HepG2 (cell line): ENCODE data around the gene CRB1. TPM values are rescaled to one million over a fixed set of nuclear protein-coding genes. Genes with fewer than 3 reads are reported as not detected.

Source experiments
- ATAC-seq: fragments of 200-7000 bp; cut with Tn5 transposase; 3 replicates; pipeline ENCODE4 v1.9.1; 2020; ENCODE audit warnings: mild to moderate bottlenecking, moderate library complexity
- BruUV-seq: library from RNA; stranded (reverse); fragments of 400-500 nt; replicated peaks from 2 replicates; lab custom pipeline; 2021; lab: Mats Ljungman, UMichigan
- CTCF ChIA-PET: fragments of 300-600 bp; formaldehyde crosslinking; extraction: SDS; loops from one replicate; lab custom pipeline; 2021; ENCODE audit warnings: low total read pairs, inconsistent platforms, low intra/inter-chr PET ratio; lab: Yijun Ruan, JAX
- POLR2A ChIA-PET: fragments of 350-600 bp; sonication (Branson Sonifier 250); formaldehyde crosslinking; loops from one replicate; lab custom pipeline; 2020; ENCODE audit warnings: antibody characterized with exemption, inconsistent platforms; lab: Yijun Ruan, JAX
- DNase-seq: peaks from one replicate; pipeline ENCODE4 v3.0.0-alpha.2; 2015; ENCODE audit warnings: low spot score
- FAIRE-seq: peaks from 3 replicates; lab custom pipeline; 2011; peaks lifted over from hg19 to GRCh38; lab: Jason Lieb, UNC
- H2AFZ ChIP-seq: one replicate; pipeline ENCODE4 v1.6.1; 2011; ENCODE audit warnings: low read length, inconsistent platforms
- H3K27ac ChIP-seq: fragments of 300-600 bp; 3 replicates; pipeline ENCODE4 v1.8.0; 2011; ENCODE audit warnings: mixed run types, mild to moderate bottlenecking, mixed read lengths, low read length, inconsistent platforms; ENCODE audit not compliant: insufficient read depth; ENCODE audit errors: extremely low read length
- H3K27me3 ChIP-seq, 2 experiments: fragments of 200-600 bp in 1 of 2; 2 replicates in 1 of 2; 3 replicates in 1 of 2; pipeline versions ENCODE4 v1.6.0 to v1.8.0; 2011; ENCODE audit warnings: low read length in 2 of 2, mild to moderate bottlenecking in 2 of 2, moderate library complexity in 2 of 2, inconsistent platforms in 1 of 2; ENCODE audit not compliant: insufficient read depth in 2 of 2, control insufficient read depth in 1 of 2
- H3K36me3 ChIP-seq, 2 experiments: fragments of 200-600 bp in 1 of 2; replicated peaks in 1 of 2; 2 replicates in 1 of 2; 3 replicates in 1 of 2; pipeline versions ENCODE4 v1.5.1 to v1.8.0; 2011; ENCODE audit warnings: low read length in 2 of 2, inconsistent platforms in 1 of 2; ENCODE audit not compliant: insufficient read depth in 2 of 2, control insufficient read depth in 1 of 2
- H3K4me1 ChIP-seq: 2 replicates; pipeline ENCODE4 v1.5.1; 2012; ENCODE audit warnings: low read length, inconsistent platforms; ENCODE audit not compliant: insufficient read depth
- H3K4me2 ChIP-seq: 2 replicates; pipeline ENCODE4 v1.6.0; 2011; ENCODE audit warnings: low read depth, low read length, inconsistent platforms
- H3K4me3 ChIP-seq, 3 experiments: fragments of 200-600 bp in 1 of 3; sonication (generic), shearing (Covaris generic) in 1 of 3; replicated peaks in 1 of 3; 2 replicates each; pipeline ENCODE4 v1.5.1; 2011 to 2016; ENCODE audit warnings: low read length in 3 of 3, inconsistent platforms in 2 of 3, low read depth in 2 of 3, mild to moderate bottlenecking in 2 of 3, control low read depth in 1 of 3, mixed read lengths in 1 of 3; ENCODE audit not compliant: insufficient read depth in 1 of 3
- H3K79me2 ChIP-seq: one replicate; pipeline ENCODE4 v1.6.1; 2011; ENCODE audit warnings: low read length, inconsistent platforms; ENCODE audit not compliant: insufficient read depth
- H3K9ac ChIP-seq: 2 replicates; pipeline ENCODE4 v1.6.0; 2011; ENCODE audit warnings: mild to moderate bottlenecking, low read depth, low read length, inconsistent platforms; ENCODE audit not compliant: insufficient read depth
- H3K9me3 ChIP-seq: 2 replicates; pipeline ENCODE4 v1.5.1; 2012; ENCODE audit warnings: mild to moderate bottlenecking, low read length
- H4K20me1 ChIP-seq: 2 replicates; pipeline ENCODE4 v1.6.0; 2011; ENCODE audit warnings: inconsistent platforms, mild to moderate bottlenecking, low read length, moderate library complexity; ENCODE audit not compliant: insufficient read depth
- ATF7 ChIP-seq, 2 experiments: fragments of 450-650 bp in 1 of 2; sonication (generic) in 1 of 2; formaldehyde crosslinking in 1 of 2; IDR thresholded peaks; 2 replicates each; pipeline versions ENCODE4 v1.4.0 to v1.6.1; 2016 to 2020; ENCODE audit warnings: antibody characterized with exemption in 1 of 2, mild to moderate bottlenecking in 1 of 2, missing genetic modification reagents in 1 of 2
- DR1 ChIP-seq: sonication (generic); formaldehyde crosslinking; IDR thresholded peaks from 2 replicates; pipeline ENCODE4 v1.8.0; 2021; ENCODE audit warnings: mild to moderate bottlenecking, missing genetic modification reagents, inconsistent platforms
- FOXK2 ChIP-seq: fragments of 450-650 bp; IDR thresholded peaks from 2 replicates; pipeline ENCODE4 v1.6.1; 2016
- HDAC2 ChIP-seq: sonication (generic); formaldehyde crosslinking; IDR thresholded peaks from 2 replicates; pipeline ENCODE4 v1.4.0; 2020; ENCODE audit warnings: missing genetic modification reagents
- HMG20B ChIP-seq: conservative IDR thresholded peaks from 2 replicates; pipeline ENCODE4 v1.6.1; 2016; ENCODE audit warnings: missing genetic modification reagents, missing compliant biosample characterization
- MED8 ChIP-seq: sonication (generic); formaldehyde crosslinking; IDR thresholded peaks from 2 replicates; pipeline ENCODE4 v1.8.1; 2023; ENCODE audit warnings: mild to moderate bottlenecking, missing genetic modification reagents; ENCODE audit not compliant: insufficient replicate concordance
- PHF8 ChIP-seq: sonication (generic); formaldehyde crosslinking; IDR thresholded peaks from 2 replicates; pipeline ENCODE4 v1.5.0; 2020; ENCODE audit warnings: missing genetic modification reagents
- SNRNP70 ChIP-seq: fragments of 200-400 bp; formaldehyde crosslinking; IDR thresholded peaks from 2 replicates; pipeline ENCODE4 v1.6.1; 2017; ENCODE audit warnings: mild to moderate bottlenecking, low read depth, low read length, moderate library complexity
- THYN1 ChIP-seq: sonication (generic); formaldehyde crosslinking; IDR thresholded peaks from 2 replicates; pipeline ENCODE4 v1.8.1; 2023; ENCODE audit warnings: low read depth, mild to moderate bottlenecking, moderate library complexity, missing genetic modification reagents, borderline replicate concordance
- ZBTB42 ChIP-seq: sonication (generic); formaldehyde crosslinking; IDR thresholded peaks from 2 replicates; pipeline ENCODE4 v1.5.0; 2020; ENCODE audit warnings: mild to moderate bottlenecking, missing genetic modification reagents
- ZC3H4 ChIP-seq: sonication (generic); formaldehyde crosslinking; IDR thresholded peaks from 2 replicates; pipeline ENCODE4 v1.4.0; 2020; ENCODE audit warnings: missing genetic modification reagents, borderline replicate concordance
- ZNF12 ChIP-seq: sonication (generic); formaldehyde crosslinking; IDR thresholded peaks from 2 replicates; pipeline ENCODE4 v1.5.0; 2020; ENCODE audit warnings: missing genetic modification reagents
- ZNF563 ChIP-seq: sonication (generic); formaldehyde crosslinking; IDR thresholded peaks from 2 replicates; pipeline ENCODE4 v1.8.0; 2022; ENCODE audit warnings: mild to moderate bottlenecking, moderate library complexity, missing genetic modification reagents
- ZNF761 ChIP-seq: sonication (generic); formaldehyde crosslinking; conservative IDR thresholded peaks from 2 replicates; pipeline ENCODE4 v1.4.0; 2020; ENCODE audit warnings: mild to moderate bottlenecking, missing genetic modification reagents
- ZNF83 ChIP-seq: sonication (generic); formaldehyde crosslinking; IDR thresholded peaks from 2 replicates; pipeline ENCODE4 v1.4.0; 2020; ENCODE audit warnings: missing genetic modification reagents, mild to moderate bottlenecking, borderline replicate concordance
- WGBS: methylation state at CpG from one replicate; pipeline ENCODE4 v1.1.6; 2017; ENCODE audit warnings: low lambda C conversion rate; 5-methylcytosine and 5-hydroxymethylcytosine counted together
- in situ Hi-C: cut with HindIII; loops from 2 replicates; pipeline ENCODE4 v1.10.0; 2017; ENCODE audit warnings: low pct_unique_long_range_greater_than_20kb; ENCODE audit not compliant: extremely low pct_ligation_motif_present
- intact Hi-C: fragments of 100-400 bp; cut with micrococcal nuclease; formaldehyde crosslinking; loops from one replicate; pipeline ENCODE4 v1.10.0; 2022; ENCODE audit not compliant: unreplicated experiment
- polyA plus RNA-seq, 8 experiments: library from polyadenylated mRNA; depleted of rRNA in 3 of 8; stranded (reverse) in 7 of 8; unstranded in 1 of 8; fragments of >200 nt; fragmentation: Illumina TruSeq in 4 of 8; extraction: Trizol in 4 of 8; gene quantifications; 2 replicates each; pipeline versions ENCODE4 v1.2.1 to v1.2.3, GENCODE V29; 2011 to 2016; ENCODE audit warnings: low read depth in 4 of 8, missing spikeins in 1 of 8, mixed read lengths in 1 of 8; ENCODE audit not compliant: insufficient read depth in 1 of 8
- total RNA-seq, 5 experiments: library from RNA; depleted of rRNA; stranded (reverse); fragments of >200 nt; fragmentation: Illumina TruSeq; extraction: Trizol; gene quantifications; 2 replicates each; pipeline ENCODE4 v1.2.3, GENCODE V29; 2016; ENCODE audit warnings: low read depth in 1 of 5
- TF ChIP-seq, protein P1 (sequence below): sonication (generic); formaldehyde crosslinking; IDR thresholded peaks from 2 replicates; pipeline ENCODE4 v1.5.1; 2020; ENCODE audit warnings: missing genetic modification reagents, mild to moderate bottlenecking, borderline replicate concordance
- TF ChIP-seq, protein P2 (sequence below): sonication (generic); formaldehyde crosslinking; IDR thresholded peaks from 2 replicates; pipeline ENCODE4 v1.4.0; 2020; ENCODE audit warnings: missing genetic modification reagents, borderline replicate concordance

CRB1 gene
- total and polyA plus RNA-seq, 2 of the 13 experiments (the other 11 are each of a cell fraction or from before 2014, with no cell fraction given) = 0.01 TPM; not detected in 1

DNA sequence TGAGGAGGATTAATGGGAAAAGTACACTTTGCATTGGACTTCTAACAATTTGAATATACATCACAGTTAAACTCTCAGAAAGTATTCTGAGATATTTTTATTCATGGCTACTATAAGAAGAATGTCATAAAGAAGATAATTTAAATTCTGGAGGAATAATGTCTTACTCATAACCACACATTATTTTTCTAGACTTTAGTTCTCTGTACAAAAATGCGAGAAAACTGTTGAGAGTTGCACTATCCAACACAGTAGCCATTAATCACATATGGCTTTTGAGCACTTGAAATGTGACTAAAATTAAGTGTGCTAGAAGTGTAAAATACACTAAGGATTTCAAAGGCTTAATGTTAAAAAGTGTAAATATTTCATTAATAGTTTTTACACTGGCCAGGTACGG is 53.8 kb downstream of the CRB1 start:
- no peaks in the 10 kb centered on the region for H3K9me3 ChIP-seq
- POLR2A ChIA-PET = no interaction called here
- H3K4me3 ChIP-seq = no peak overlapping the region
- DNase-seq (no peak), ATAC-seq (no peak), FAIRE-seq (no peak)
- H3K36me3 ChIP-seq = no peaks in the 10 kb centered on the region
- no TSS peak for BruUV-seq
- no peak overlapping the region for H3K27ac ChIP-seq
- H3K4me1 ChIP-seq = no peaks in the 10 kb centered on the region
- no peak for TF ChIP-seq SNRNP70
- no peak for TF ChIP-seq HMG20B (CRISPR knock-in tag)
- TF ChIP-seq ZNF761 = no peak
- TF ChIP-seq, protein P1, sequence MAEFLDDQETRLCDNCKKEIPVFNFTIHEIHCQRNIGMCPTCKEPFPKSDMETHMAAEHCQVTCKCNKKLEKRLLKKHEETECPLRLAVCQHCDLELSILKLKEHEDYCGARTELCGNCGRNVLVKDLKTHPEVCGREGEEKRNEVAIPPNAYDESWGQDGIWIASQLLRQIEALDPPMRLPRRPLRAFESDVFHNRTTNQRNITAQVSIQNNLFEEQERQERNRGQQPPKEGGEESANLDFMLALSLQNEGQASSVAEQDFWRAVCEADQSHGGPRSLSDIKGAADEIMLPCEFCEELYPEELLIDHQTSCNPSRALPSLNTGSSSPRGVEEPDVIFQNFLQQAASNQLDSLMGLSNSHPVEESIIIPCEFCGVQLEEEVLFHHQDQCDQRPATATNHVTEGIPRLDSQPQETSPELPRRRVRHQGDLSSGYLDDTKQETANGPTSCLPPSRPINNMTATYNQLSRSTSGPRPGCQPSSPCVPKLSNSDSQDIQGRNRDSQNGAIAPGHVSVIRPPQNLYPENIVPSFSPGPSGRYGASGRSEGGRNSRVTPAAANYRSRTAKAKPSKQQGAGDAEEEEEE (CRISPR knock-in tag) = no peak
- no peak for TF ChIP-seq FOXK2
- no peak for TF ChIP-seq ZBTB42 (CRISPR knock-in tag)
- no peak for TF ChIP-seq HDAC2
- TF ChIP-seq, protein P2, sequence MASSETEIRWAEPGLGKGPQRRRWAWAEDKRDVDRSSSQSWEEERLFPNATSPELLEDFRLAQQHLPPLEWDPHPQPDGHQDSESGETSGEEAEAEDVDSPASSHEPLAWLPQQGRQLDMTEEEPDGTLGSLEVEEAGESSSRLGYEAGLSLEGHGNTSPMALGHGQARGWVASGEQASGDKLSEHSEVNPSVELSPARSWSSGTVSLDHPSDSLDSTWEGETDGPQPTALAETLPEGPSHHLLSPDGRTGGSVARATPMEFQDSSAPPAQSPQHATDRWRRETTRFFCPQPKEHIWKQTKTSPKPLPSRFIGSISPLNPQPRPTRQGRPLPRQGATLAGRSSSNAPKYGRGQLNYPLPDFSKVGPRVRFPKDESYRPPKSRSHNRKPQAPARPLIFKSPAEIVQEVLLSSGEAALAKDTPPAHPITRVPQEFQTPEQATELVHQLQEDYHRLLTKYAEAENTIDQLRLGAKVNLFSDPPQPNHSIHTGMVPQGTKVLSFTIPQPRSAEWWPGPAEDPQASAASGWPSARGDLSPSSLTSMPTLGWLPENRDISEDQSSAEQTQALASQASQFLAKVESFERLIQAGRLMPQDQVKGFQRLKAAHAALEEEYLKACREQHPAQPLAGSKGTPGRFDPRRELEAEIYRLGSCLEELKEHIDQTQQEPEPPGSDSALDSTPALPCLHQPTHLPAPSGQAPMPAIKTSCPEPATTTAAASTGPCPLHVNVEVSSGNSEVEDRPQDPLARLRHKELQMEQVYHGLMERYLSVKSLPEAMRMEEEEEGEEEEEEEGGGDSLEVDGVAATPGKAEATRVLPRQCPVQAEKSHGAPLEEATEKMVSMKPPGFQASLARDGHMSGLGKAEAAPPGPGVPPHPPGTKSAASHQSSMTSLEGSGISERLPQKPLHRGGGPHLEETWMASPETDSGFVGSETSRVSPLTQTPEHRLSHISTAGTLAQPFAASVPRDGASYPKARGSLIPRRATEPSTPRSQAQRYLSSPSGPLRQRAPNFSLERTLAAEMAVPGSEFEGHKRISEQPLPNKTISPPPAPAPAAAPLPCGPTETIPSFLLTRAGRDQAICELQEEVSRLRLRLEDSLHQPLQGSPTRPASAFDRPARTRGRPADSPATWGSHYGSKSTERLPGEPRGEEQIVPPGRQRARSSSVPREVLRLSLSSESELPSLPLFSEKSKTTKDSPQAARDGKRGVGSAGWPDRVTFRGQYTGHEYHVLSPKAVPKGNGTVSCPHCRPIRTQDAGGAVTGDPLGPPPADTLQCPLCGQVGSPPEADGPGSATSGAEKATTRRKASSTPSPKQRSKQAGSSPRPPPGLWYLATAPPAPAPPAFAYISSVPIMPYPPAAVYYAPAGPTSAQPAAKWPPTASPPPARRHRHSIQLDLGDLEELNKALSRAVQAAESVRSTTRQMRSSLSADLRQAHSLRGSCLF = no peak
- TF ChIP-seq PHF8 (CRISPR knock-in tag) = no peak
- no peak for TF ChIP-seq ZNF563
- no peak for TF ChIP-seq ZC3H4 (CRISPR knock-in tag)
- TF ChIP-seq DR1 (CRISPR knock-in tag) = no peak
- no peak for TF ChIP-seq ATF7 (IDR thresholded peaks at IDR 0.05)
- no peak for TF ChIP-seq ATF7 (CRISPR knock-in tag; IDR thresholded peaks at IDR 0.05)
- no peak for TF ChIP-seq ZNF12 (CRISPR knock-in tag)
- TF ChIP-seq ZNF83 (CRISPR knock-in tag) = no peak
- no peak for TF ChIP-seq MED8 (CRISPR knock-in tag)
- TF ChIP-seq THYN1 = no peak
- no peak overlapping the region for H2AFZ ChIP-seq
- 16% methylated on average over 2 of the region's 2 CpGs for WGBS
- in situ Hi-C loops = no loop called here
- H3K4me2 ChIP-seq = no peak overlapping the region
- no peaks in the 10 kb centered on the region for H3K27me3 ChIP-seq
- H4K20me1 ChIP-seq = no peaks in the 10 kb centered on the region
- H3K9ac ChIP-seq = no peak overlapping the region
- no peaks in the 10 kb centered on the region for H3K79me2 ChIP-seq
- intact Hi-C loops = no loop called here
- CTCF ChIA-PET = no interaction called here
